GM12872 (cell line): ENCODE results near the gene SYAP1.

Experiments used
- CTCF ChIP-seq: IDR thresholded peaks from 3 replicates; pipeline ENCODE4 v1.5.1; 2011; ENCODE audit warnings: low read depth, mild to moderate bottlenecking, low read length, moderate library complexity; ENCODE audit not compliant: insufficient read depth

The SYAP1 gene

GRCh38 chrX:16733013-16733412, 13.6 kb downstream of the SYAP1 start:
- no peak for TF ChIP-seq CTCF

GRCh38 chrX:16737024-16737423, 17.6 kb downstream of the SYAP1 start:
- TF ChIP-seq CTCF = no peak

GRCh38 chrX:16739574-16739973, 20.2 kb downstream of the SYAP1 start:
- no peak for TF ChIP-seq CTCF

GRCh38 chrX:16743604-16744325, 24.4 kb downstream of the SYAP1 start:
- TF ChIP-seq CTCF = no peak

- no peak for TF ChIP-seq CTCF
Measured at GRCh38 chrX:16745102-16745501, 25.7 kb downstream of the SYAP1 start.

GRCh38 chrX:16745659-16746058, 26.2 kb downstream of the SYAP1 start:
- no peak for TF ChIP-seq CTCF

GRCh38 chrX:16748425-16748824, 29.0 kb downstream of the SYAP1 start:
- no peak for TF ChIP-seq CTCF

GRCh38 chrX:16750136-16750535, 30.7 kb downstream of the SYAP1 start:
- no peak for TF ChIP-seq CTCF
